Lung (tissue), 12 donors: ENCODE data around the gene USH2A. TPM values are rescaled to one million over a fixed set of nuclear protein-coding genes. Genes with fewer than 3 reads are reported as not detected.

Experiments used
- ATAC-seq: fragments of 200-7000 bp; cut with Tn5 transposase; one replicate; pipeline ENCODE4 v1.9.1; 2020; ENCODE audit warnings: moderate number of reproducible peaks; ENCODE audit not compliant: insufficient read depth, low FRiP score
- DNase-seq, 3 donors: peaks; one replicate each; pipeline ENCODE4 v3.0.0-alpha.2; 2013 to 2017
- H3K27ac ChIP-seq, 2 donors: one replicate each; pipeline ENCODE4 v1.5.1; 2013; ENCODE audit warnings: mild to moderate bottlenecking in 2 of 2, moderate library complexity in 2 of 2, control low read depth in 1 of 2, inconsistent platforms in 1 of 2, low read depth in 1 of 2, low read length in 1 of 2
- H3K27me3 ChIP-seq, 3 donors: one replicate each; pipeline ENCODE4 v1.5.1; 2013; ENCODE audit warnings: low read length in 2 of 3; ENCODE audit not compliant: control insufficient read depth in 3 of 3, insufficient read depth in 3 of 3
- H3K36me3 ChIP-seq, 4 donors: one replicate each; pipeline ENCODE4 v1.5.1; 2013; ENCODE audit warnings: low read length in 4 of 4, mild to moderate bottlenecking in 1 of 4, moderate library complexity in 1 of 4; ENCODE audit not compliant: control insufficient read depth in 4 of 4, insufficient read depth in 4 of 4
- H3K4me1 ChIP-seq, 5 donors: one replicate each; pipeline ENCODE4 v1.5.1; 2013; ENCODE audit warnings: low read length in 5 of 5, mild to moderate bottlenecking in 2 of 5, moderate library complexity in 1 of 5; ENCODE audit not compliant: control insufficient read depth in 5 of 5, insufficient read depth in 5 of 5
- H3K4me3 ChIP-seq: one replicate; pipeline ENCODE4 v1.5.1; 2013; ENCODE audit warnings: mild to moderate bottlenecking, control low read depth, moderate library complexity
- H3K9ac ChIP-seq, 2 donors: one replicate each; pipeline ENCODE4 v1.5.1; 2013; ENCODE audit warnings: low read length in 2 of 2, control low read depth in 1 of 2; ENCODE audit not compliant: insufficient read depth in 1 of 2
- H3K9me3 ChIP-seq, 4 donors: one replicate each; pipeline ENCODE4 v1.5.1; 2013; ENCODE audit warnings: low read length in 3 of 4, mild to moderate bottlenecking in 1 of 4, moderate library complexity in 1 of 4; ENCODE audit not compliant: control insufficient read depth in 4 of 4, insufficient read depth in 3 of 4
- CTCF ChIP-seq: IDR thresholded peaks from 2 replicates; pipeline ENCODE4 v1.5.1; 2012; ENCODE audit warnings: mild to moderate bottlenecking; ENCODE audit errors: control extremely low read depth, extremely low read depth
- WGBS, 2 donors: extraction: QIAGEN DNeasy Blood & Tissue Kit; methylation state at CpG; one replicate each; pipeline ENCODE4 v1.1.7; 2013; 5-methylcytosine and 5-hydroxymethylcytosine counted together
- polyA plus RNA-seq, 2 donors: library from polyadenylated mRNA; stranded (reverse); fragments of 200-250 nt; gene quantifications; one replicate each; pipeline ENCODE4 v1.2.1, GENCODE V29; 2013
- total RNA-seq, 2 donors: library from RNA; depleted of rRNA in 1 of 2; stranded (reverse); fragments of >200 nt in 1 of 2; gene quantifications; one replicate each; pipeline ENCODE4 v1.2.1, GENCODE V29; 2014 to 2021
- donor health status: control.
- donor health status: control.
- donor health status: Bipolar disorder and iron deficiency.
- donor health status: healthy.
- donor health status: DM: yes; HTN: yes; CAD: no.

USH2A gene
- total and polyA plus RNA-seq, 4 donors: under 0.01 to 0.11 TPM; not detected in 2

GRCh38 chr1:215710036-215710898 is 713.0 kb downstream of the USH2A start:
- no peak for ATAC-seq
- WGBS, 2 donors: 27 to 36% methylated on average over 8 of the region's 8 CpGs
- H3K4me3 ChIP-seq: no peak overlapping the region

GRCh38 chr1:215704089-215704860 is 719.0 kb downstream of the USH2A start:
- Histone ChIP-seq H3K9me3 (no peaks in the 10 kb centered on the region), H3K36me3 (no peaks in the 10 kb centered on the region), H3K9ac (no peak overlapping the region), H3K27me3 (peaks cover 0 to 3% (median 0%) of the 10 kb centered on the region in 3 donors), H3K4me3 (no peak overlapping the region), H3K4me1 (no peaks in the 10 kb centered on the region), H3K27ac (no peak overlapping the region)
- whole genome bisulfite sequencing, 2 donors: 78 to 83% methylated on average over 6 of the region's 6 CpGs
- DNase-seq: no peak
- ATAC-seq: no peak
- TF ChIP-seq CTCF: no peak

More at GRCh38 chr1:215710036-215710898, 713.0 kb downstream of the USH2A start:
- H3K27ac ChIP-seq: no peak overlapping the region
- no peaks in the 10 kb centered on the region for H3K9me3 ChIP-seq
- no peak for TF ChIP-seq CTCF
- H3K27me3 ChIP-seq: peaks cover 0 to 3% (median 0%) of the 10 kb centered on the region in 3 donors
- no peaks in the 10 kb centered on the region for H3K36me3 ChIP-seq
- DNase-seq: peak in 2 of 3 donors; percentile 15 to 53
- H3K4me1 ChIP-seq: no peaks in the 10 kb centered on the region
- H3K9ac ChIP-seq: no peak overlapping the region

GRCh38 chr1:215682232-215682631 is 741.0 kb downstream of the USH2A start:
- no peak overlapping the region for H3K27ac ChIP-seq
- ATAC-seq: no peak
- no peaks in the 10 kb centered on the region for H3K9me3 ChIP-seq
- DNase-seq: peak in 2 of 3 donors; percentile 2 to 20
- no peak overlapping the region for H3K9ac ChIP-seq
- peaks cover 0 to 5% (median 0%) of the 10 kb centered on the region in 5 donors for H3K4me1 ChIP-seq
- no peak overlapping the region for H3K4me3 ChIP-seq
- no peak for TF ChIP-seq CTCF
- no peaks in the 10 kb centered on the region for H3K36me3 ChIP-seq
- 54 to 73% methylated on average over 2 of the region's 2 CpGs for WGBS, 2 donors
- no peaks in the 10 kb centered on the region for H3K27me3 ChIP-seq
